Measurements from ENCODE around the gene GALNT14. TPM values are rescaled to one million over a fixed set of nuclear protein-coding genes. Genes with fewer than 3 reads are reported as not detected.

The GALNT14 gene
- total and polyA plus RNA-seq, 2 of the 8 experiments (the other 6 are each of a cell fraction or from before 2014, with no cell fraction given): 13.0 to 13.7 TPM

GRCh38 chr2:31080361-31080760 is 57.9 kb downstream of the GALNT14 start (continued):
- no peak for TF ChIP-seq EZH2 (IDR thresholded peaks at IDR 0.05; ENCODE audit: low read depth, low read length, severe bottlenecking)
- TF ChIP-seq CHD1 (IDR thresholded peaks at IDR 0.05; ENCODE audit: low read depth, low read length): no peak
- no peak for TF ChIP-seq CBX5 (IDR thresholded peaks at IDR 0.05; ENCODE audit: low read depth, low read length)

Measured in H1 (cell line).